ENCODE results near the gene STAM2.
"Not testable (repeated sequence)": the region's sequence is repeated elsewhere in the genome, so short reads cannot be mapped to it uniquely, and the experiment has no call there.

Gene STAM2

GRCh38 chr2:152189622-152190495 is 14.3 kb upstream of the STAM2 start:
- H3K9ac ChIP-seq (ENCODE audit: low read length): no peak overlapping the region
- no peaks in the 10 kb centered on the region for H3K4me1 ChIP-seq (ENCODE audit: control insufficient read depth, insufficient read depth, low read length)
- H3K9me3 ChIP-seq (ENCODE audit: control insufficient read depth, low read length): no peaks in the 10 kb centered on the region
- H3K4me3 ChIP-seq (ENCODE audit: low read length): no peak overlapping the region
- H3K27me3 ChIP-seq (ENCODE audit: control insufficient read depth, insufficient read depth, low read length): no peaks in the 10 kb centered on the region
- H3K36me3 ChIP-seq (ENCODE audit: control insufficient read depth, insufficient read depth, low read length): no peaks in the 10 kb centered on the region

- H3K9me3 ChIP-seq (ENCODE audit: control insufficient read depth, low read length); H3K36me3 ChIP-seq (ENCODE audit: control insufficient read depth, insufficient read depth, low read length); H3K9ac ChIP-seq (ENCODE audit: low read length); H3K4me3 ChIP-seq (ENCODE audit: low read length); H3K27me3 ChIP-seq (ENCODE audit: control insufficient read depth, insufficient read depth, low read length); H3K4me1 ChIP-seq (ENCODE audit: control insufficient read depth, insufficient read depth, low read length): not testable (repeated sequence)
Observed at GRCh38 chr2:152186808-152187207, 11.2 kb upstream of the STAM2 start.

GRCh38 chr2:152186262-152186661 is 10.7 kb upstream of the STAM2 start:
- H3K4me1 ChIP-seq (ENCODE audit: control insufficient read depth, insufficient read depth, low read length): no peaks in the 10 kb centered on the region
- H3K9ac ChIP-seq (ENCODE audit: low read length): no peak overlapping the region
- H3K36me3 ChIP-seq (ENCODE audit: control insufficient read depth, insufficient read depth, low read length): no peaks in the 10 kb centered on the region
- H3K27me3 ChIP-seq (ENCODE audit: control insufficient read depth, insufficient read depth, low read length): no peaks in the 10 kb centered on the region
- no peak overlapping the region for H3K4me3 ChIP-seq (ENCODE audit: low read length)
- no peaks in the 10 kb centered on the region for H3K9me3 ChIP-seq (ENCODE audit: control insufficient read depth, low read length)

DNA sequence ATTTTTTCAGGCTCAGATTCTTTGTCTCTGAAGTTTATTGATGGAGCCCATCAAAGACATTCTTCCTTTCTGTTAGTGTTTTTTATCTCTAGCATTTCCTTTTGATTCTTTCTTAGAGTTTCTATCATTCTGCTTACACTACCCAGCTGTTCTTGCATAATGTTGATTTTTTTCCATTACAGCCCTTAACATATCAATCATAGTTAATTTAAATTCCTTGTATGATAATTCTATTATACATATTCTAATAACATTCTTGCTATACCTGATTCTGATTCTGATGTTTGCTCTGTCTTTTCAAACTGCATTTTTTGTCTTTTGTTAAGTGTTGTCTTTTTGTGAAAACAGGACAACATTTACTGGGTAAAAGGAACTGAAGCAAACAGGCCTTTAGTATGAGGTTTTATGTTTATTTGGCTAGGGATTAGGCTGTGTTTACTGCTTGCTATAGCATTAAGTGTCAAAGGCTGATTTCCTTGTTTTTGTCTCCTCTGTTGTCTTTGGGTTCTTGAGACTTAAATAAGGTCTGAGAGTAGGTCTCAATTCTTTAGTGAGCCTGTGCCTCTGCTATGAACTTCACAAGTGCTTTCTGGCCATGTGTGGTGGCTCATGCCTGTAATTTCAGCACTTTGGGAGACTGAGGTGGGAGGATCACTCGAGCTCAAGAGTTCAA is 8.0 kb upstream of the STAM2 start:
- Histone ChIP-seq H3K27me3 (ENCODE audit: control insufficient read depth, insufficient read depth, low read length) (no peaks in the 10 kb centered on the region), H3K4me3 (ENCODE audit: low read length) (no peak overlapping the region), H3K9ac (ENCODE audit: low read length) (no peak overlapping the region), H3K36me3 (ENCODE audit: control insufficient read depth, insufficient read depth, low read length) (no peaks in the 10 kb centered on the region), H3K4me1 (ENCODE audit: control insufficient read depth, insufficient read depth, low read length) (no peaks in the 10 kb centered on the region), H3K9me3 (ENCODE audit: control insufficient read depth, low read length) (no peaks in the 10 kb centered on the region)

DNA sequence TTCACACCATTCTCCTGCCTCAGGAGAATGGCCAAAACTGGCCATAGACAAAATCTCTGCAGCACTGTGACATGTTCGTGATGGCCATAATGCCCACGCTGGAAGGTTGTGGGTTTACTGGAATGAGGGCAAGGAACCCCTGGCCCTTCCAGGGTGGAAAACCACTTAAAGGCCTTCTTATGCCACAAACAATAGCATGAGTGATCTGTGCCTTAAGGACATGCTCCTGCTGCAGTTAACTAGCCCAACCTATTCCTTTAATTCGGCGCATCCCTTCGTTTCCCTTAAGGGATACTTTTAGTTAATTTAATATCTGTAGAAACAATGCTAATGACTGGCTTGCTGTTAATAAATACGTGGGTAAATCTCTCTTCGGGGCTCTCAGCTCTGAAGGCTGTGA is 2.1 kb upstream of the STAM2 start:
- not testable (repeated sequence) for H3K4me3 ChIP-seq (ENCODE audit: low read length); H3K36me3 ChIP-seq (ENCODE audit: control insufficient read depth, insufficient read depth, low read length); H3K27me3 ChIP-seq (ENCODE audit: control insufficient read depth, insufficient read depth, low read length); H3K9ac ChIP-seq (ENCODE audit: low read length); H3K9me3 ChIP-seq (ENCODE audit: control insufficient read depth, low read length)
- peaks cover 12% of the 10 kb centered on the region for H3K4me1 ChIP-seq (ENCODE audit: control insufficient read depth, insufficient read depth, low read length)

GRCh38 chr2:152176113-152176714 is 651 bp upstream of the STAM2 start:
- Histone ChIP-seq H3K36me3 (ENCODE audit: control insufficient read depth, insufficient read depth, low read length) (no peaks in the 10 kb centered on the region), H3K4me1 (ENCODE audit: control insufficient read depth, insufficient read depth, low read length) (peaks cover 21% of the 10 kb centered on the region), H3K4me3 (ENCODE audit: low read length) (peak overlapping the region; percentile 93), H3K27me3 (ENCODE audit: control insufficient read depth, insufficient read depth, low read length) (no peaks in the 10 kb centered on the region), H3K9ac (ENCODE audit: low read length) (peak overlapping the region; percentile 97), H3K9me3 (ENCODE audit: control insufficient read depth, low read length) (no peaks in the 10 kb centered on the region)

DNA sequence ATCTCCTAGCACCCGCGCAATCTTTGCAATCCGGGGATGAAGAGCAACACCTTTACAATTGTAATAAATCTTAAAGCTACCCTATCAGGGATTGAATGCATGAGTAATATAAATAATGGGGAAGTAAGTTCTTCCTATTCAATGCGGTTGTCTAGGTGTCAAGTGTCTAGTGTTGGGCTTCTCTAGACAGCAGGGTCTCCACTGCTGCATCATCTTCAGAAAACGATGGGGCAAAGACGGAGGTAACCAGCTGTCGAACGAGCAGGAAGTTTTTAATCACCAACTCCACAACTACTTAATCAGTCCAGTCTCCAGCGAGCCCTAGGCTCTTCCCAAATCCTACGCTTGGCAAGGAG is 573 bp downstream of the STAM2 start:
- peak overlapping the region; percentile 97 for H3K9ac ChIP-seq (ENCODE audit: low read length)
- H3K9me3 ChIP-seq (ENCODE audit: control insufficient read depth, low read length): no peaks in the 10 kb centered on the region
- H3K27me3 ChIP-seq (ENCODE audit: control insufficient read depth, insufficient read depth, low read length): no peaks in the 10 kb centered on the region
- peak overlapping the region; percentile 93 for H3K4me3 ChIP-seq (ENCODE audit: low read length)
- H3K36me3 ChIP-seq (ENCODE audit: control insufficient read depth, insufficient read depth, low read length): no peaks in the 10 kb centered on the region
- H3K4me1 ChIP-seq (ENCODE audit: control insufficient read depth, insufficient read depth, low read length): peaks cover 29% of the 10 kb centered on the region

DNA sequence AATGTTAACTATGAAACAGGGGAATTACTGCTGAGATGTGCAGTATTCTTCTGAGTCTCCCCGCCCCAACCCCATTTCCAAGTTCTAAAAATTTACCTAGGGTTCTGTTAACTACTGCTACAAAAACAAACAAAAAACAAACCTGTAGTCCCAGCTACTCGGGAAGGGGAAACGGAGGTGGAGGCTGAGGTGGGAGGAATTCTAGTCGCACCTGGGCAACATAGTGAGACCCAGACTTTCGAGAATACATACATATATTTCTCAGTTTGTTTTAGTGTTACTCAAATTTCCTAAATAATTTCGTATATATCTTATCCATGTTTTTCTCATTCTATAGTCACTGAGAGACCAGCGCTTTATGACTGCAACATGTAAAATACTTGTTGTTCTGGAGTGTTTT is 989 bp downstream of the STAM2 start:
- Histone ChIP-seq H3K4me1 (ENCODE audit: control insufficient read depth, insufficient read depth, low read length) (peaks cover 29% of the 10 kb centered on the region), H3K36me3 (ENCODE audit: control insufficient read depth, insufficient read depth, low read length) (no peaks in the 10 kb centered on the region), H3K27me3 (ENCODE audit: control insufficient read depth, insufficient read depth, low read length) (no peaks in the 10 kb centered on the region), H3K9me3 (ENCODE audit: control insufficient read depth, low read length) (no peaks in the 10 kb centered on the region), H3K4me3 (ENCODE audit: low read length) (peak overlapping the region; percentile 93), H3K9ac (ENCODE audit: low read length) (peak overlapping the region; percentile 97)

- Histone ChIP-seq H3K9ac (ENCODE audit: low read length) (peak overlapping the region; percentile 97), H3K9me3 (ENCODE audit: control insufficient read depth, low read length) (no peaks in the 10 kb centered on the region), H3K4me3 (ENCODE audit: low read length) (no peak overlapping the region), H3K27me3 (ENCODE audit: control insufficient read depth, insufficient read depth, low read length) (no peaks in the 10 kb centered on the region), H3K36me3 (ENCODE audit: control insufficient read depth, insufficient read depth, low read length) (no peaks in the 10 kb centered on the region), H3K4me1 (ENCODE audit: control insufficient read depth, insufficient read depth, low read length) (peaks cover 29% of the 10 kb centered on the region)
Observed at GRCh38 chr2:152173831-152174230, 1.7 kb downstream of the STAM2 start.

GRCh38 chr2:152172201-152172785 is 3.3 kb downstream of the STAM2 start:
- Histone ChIP-seq H3K4me1 (ENCODE audit: control insufficient read depth, insufficient read depth, low read length) (peaks cover 29% of the 10 kb centered on the region), H3K9ac (ENCODE audit: low read length) (peak overlapping the region; percentile 32)
- H3K27me3 ChIP-seq (ENCODE audit: control insufficient read depth, insufficient read depth, low read length); H3K4me3 ChIP-seq (ENCODE audit: low read length); H3K36me3 ChIP-seq (ENCODE audit: control insufficient read depth, insufficient read depth, low read length); H3K9me3 ChIP-seq (ENCODE audit: control insufficient read depth, low read length): not testable (repeated sequence)

DNA sequence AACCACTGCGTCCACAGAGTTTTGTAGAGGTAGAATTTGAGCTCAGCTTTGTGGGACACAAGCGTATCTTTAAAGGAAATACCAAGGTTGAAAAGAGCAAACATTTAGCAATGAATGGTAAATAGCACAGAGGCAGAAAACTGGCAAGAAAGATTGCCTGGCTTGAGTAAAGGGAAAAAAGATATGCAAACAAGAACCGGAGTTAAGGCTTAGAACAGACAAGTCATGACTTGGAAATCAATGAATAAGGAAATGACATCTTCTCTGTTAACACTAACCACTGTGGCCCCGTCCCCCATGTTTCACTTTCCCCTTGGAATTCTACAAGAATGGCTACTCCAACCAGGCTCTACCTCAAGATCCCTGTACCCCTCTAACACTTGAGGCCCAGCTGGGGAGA is 3.8 kb downstream of the STAM2 start:
- Histone ChIP-seq H3K9ac (ENCODE audit: low read length) (peak overlapping the region; percentile 32), H3K27me3 (ENCODE audit: control insufficient read depth, insufficient read depth, low read length) (no peaks in the 10 kb centered on the region), H3K36me3 (ENCODE audit: control insufficient read depth, insufficient read depth, low read length) (no peaks in the 10 kb centered on the region), H3K4me3 (ENCODE audit: low read length) (no peak overlapping the region), H3K9me3 (ENCODE audit: control insufficient read depth, low read length) (no peaks in the 10 kb centered on the region), H3K4me1 (ENCODE audit: control insufficient read depth, insufficient read depth, low read length) (peaks cover 29% of the 10 kb centered on the region)

- not testable (repeated sequence) for H3K27me3 ChIP-seq (ENCODE audit: control insufficient read depth, insufficient read depth, low read length); H3K9me3 ChIP-seq (ENCODE audit: control insufficient read depth, low read length); H3K9ac ChIP-seq (ENCODE audit: low read length); H3K4me3 ChIP-seq (ENCODE audit: low read length); H3K36me3 ChIP-seq (ENCODE audit: control insufficient read depth, insufficient read depth, low read length)
- peaks cover 48% of the 10 kb centered on the region for H3K4me1 ChIP-seq (ENCODE audit: control insufficient read depth, insufficient read depth, low read length)
Observed at GRCh38 chr2:152169158-152169557, 6.4 kb downstream of the STAM2 start.
